Common myeloid progenitor, CD34-positive (primary cell): ENCODE data around the gene GRIN2D.

ENCODE experiments used
- CTCF ChIA-PET: fragments of 350-600 bp; sonication (Branson Sonifier 250); formaldehyde crosslinking; loops from one replicate; lab custom pipeline; 2021; ENCODE audit warnings: antibody characterized with exemption; lab: Charles Lee
- POLR2A ChIA-PET: fragments of 350-600 bp; sonication (Branson Sonifier 250); formaldehyde crosslinking; loops from one replicate; lab custom pipeline; 2021; ENCODE audit warnings: antibody characterized with exemption; lab: Charles Lee
- DNase-seq, 3 donors: peaks; one replicate each; pipeline versions ENCODE4 v3.0.0 to v3.0.0-alpha.2; 2013
- H3K27ac ChIP-seq, 2 experiments: 1 replicate in 1 of 2; 2 replicates in 1 of 2; pipeline ENCODE4 v1.7.0; 2013; ENCODE audit warnings: inconsistent platforms in 2 of 2, low read length in 2 of 2, mild to moderate bottlenecking in 2 of 2, low read depth in 1 of 2, moderate library complexity in 1 of 2; ENCODE audit not compliant: severe bottlenecking in 2 of 2, insufficient read depth in 1 of 2, poor library complexity in 1 of 2
- H3K27me3 ChIP-seq, 5 experiments: replicated peaks in 2 of 5; 1 replicate in 3 of 5; 2 replicates in 2 of 5; pipeline versions ENCODE4 v1.6.1 to v1.7.0; 2013; ENCODE audit warnings: low read length in 4 of 5, mild to moderate bottlenecking in 2 of 5, moderate library complexity in 2 of 5, inconsistent platforms in 1 of 5; ENCODE audit not compliant: insufficient read depth in 5 of 5, control insufficient read depth in 4 of 5
- H3K36me3 ChIP-seq, 4 experiments: 1 replicate in 2 of 4; 2 replicates in 2 of 4; pipeline versions ENCODE4 v1.6.1 to v1.7.0; 2013; ENCODE audit warnings: low read length in 3 of 4, control low read depth in 1 of 4, mild to moderate bottlenecking in 1 of 4; ENCODE audit not compliant: control insufficient read depth in 4 of 4, insufficient read depth in 4 of 4
- H3K4me1 ChIP-seq, 4 experiments: 1 replicate in 3 of 4; 2 replicates in 1 of 4; pipeline versions ENCODE4 v1.6.1 to v1.7.1; 2013; ENCODE audit warnings: low read length in 3 of 4, mild to moderate bottlenecking in 3 of 4, control low read depth in 1 of 4, inconsistent platforms in 1 of 4, moderate library complexity in 1 of 4; ENCODE audit not compliant: control insufficient read depth in 4 of 4, insufficient read depth in 4 of 4; ENCODE audit errors: control extremely low read depth in 1 of 4
- H3K4me3 ChIP-seq, 7 experiments: 1 replicate in 4 of 7; 2 replicates in 3 of 7; pipeline versions ENCODE4 v1.5.1 to v1.7.0; 2013; ENCODE audit warnings: mild to moderate bottlenecking in 7 of 7, low read length in 6 of 7, moderate library complexity in 6 of 7, inconsistent platforms in 2 of 7, low read depth in 2 of 7, control low read depth in 1 of 7; ENCODE audit not compliant: insufficient read depth in 4 of 7, control insufficient read depth in 1 of 7; ENCODE audit errors: extremely low read depth in 1 of 7
- H3K9me3 ChIP-seq, 5 experiments: 1 replicate in 4 of 5; 2 replicates in 1 of 5; pipeline versions ENCODE4 v1.6.1 to v1.7.1; 2013; ENCODE audit warnings: low read length in 4 of 5, mild to moderate bottlenecking in 2 of 5, inconsistent platforms in 1 of 5, low read depth in 1 of 5, moderate library complexity in 1 of 5; ENCODE audit not compliant: control insufficient read depth in 4 of 5, insufficient read depth in 2 of 5; ENCODE audit errors: control extremely low read depth in 1 of 5
- WGBS: methylation state at CpG from one replicate; pipeline ENCODE4 v1.1.5; 2013; ENCODE audit not compliant: insufficient coverage; 5-methylcytosine and 5-hydroxymethylcytosine counted together

The GRIN2D gene

GRCh38 chr19:48381178-48381950 is 12.1 kb upstream of the GRIN2D start:
- no peak for DNase-seq
- no peaks in the 10 kb centered on the region for H3K27me3 ChIP-seq
- ChIA-PET CTCF (interaction anchor here (0.9 kb wide), 1 partner anchor 47 kb away, joined by 4 read pairs; no protein-coding TSS in a partner anchor), POLR2A (interaction anchor here (0.6 kb wide), 1 partner anchor 193 kb away, joined by 3 read pairs; no protein-coding TSS in a partner anchor)
- H3K36me3 ChIP-seq: peaks cover 2 to 42% (median 38%) of the 10 kb centered on the region in 4 experiments
- H3K9me3 ChIP-seq: no peaks in the 10 kb centered on the region
- 100% methylated on average over 8 of the region's 11 CpGs for WGBS
- no peak overlapping the region for H3K4me3 ChIP-seq
- no peaks in the 10 kb centered on the region for H3K4me1 ChIP-seq
- H3K27ac ChIP-seq: no peak overlapping the region

- WGBS: 80% methylated on average over 8 of the region's 8 CpGs
- ChIA-PET POLR2A (no interaction called here), CTCF (interaction anchor here (0.7 kb wide), 1 partner anchor 1753 kb away, joined by 3 read pairs; no protein-coding TSS in a partner anchor)
- Histone ChIP-seq H3K27ac (no peak overlapping the region), H3K4me1 (no peaks in the 10 kb centered on the region), H3K9me3 (no peaks in the 10 kb centered on the region), H3K36me3 (peaks cover 2 to 46% (median 44%) of the 10 kb centered on the region in 4 experiments), H3K27me3 (no peaks in the 10 kb centered on the region), H3K4me3 (no peak overlapping the region)
- no peak for DNase-seq
These were observed 11.2 kb upstream of the GRIN2D start for GRCh38 chr19:48382286-48382685.

DNA sequence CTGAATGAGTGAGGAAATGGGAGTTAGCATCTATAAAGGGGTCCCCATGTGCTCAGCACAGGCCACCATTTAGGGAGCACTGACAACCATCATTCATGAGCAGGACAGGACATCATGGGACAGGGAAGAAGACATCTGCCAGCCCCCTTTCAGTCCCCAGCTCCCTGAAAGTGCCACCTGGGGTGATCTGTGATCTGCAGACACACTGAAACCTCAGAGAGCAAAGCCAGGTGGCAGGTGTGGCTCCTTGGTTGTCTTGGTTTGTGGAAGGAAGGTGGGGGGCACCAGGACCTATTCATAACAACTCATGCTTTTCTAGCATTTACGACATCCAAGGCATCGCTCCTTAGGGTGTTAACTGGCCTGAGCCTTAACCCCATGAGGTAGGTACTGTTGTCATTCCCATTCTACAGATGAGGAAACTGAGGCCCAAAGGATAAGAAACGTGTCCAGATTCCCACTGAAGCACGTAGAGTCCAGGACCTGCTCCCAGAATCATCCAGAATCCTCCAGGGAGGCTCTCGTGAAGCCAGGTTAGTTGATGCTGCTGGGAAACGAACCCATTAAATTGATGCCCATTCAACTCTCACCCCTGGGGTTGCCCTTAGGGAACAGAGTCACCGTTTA is 7.9 kb upstream of the GRIN2D start:
- POLR2A ChIA-PET: no interaction called here
- H3K36me3 ChIP-seq: peaks cover 9 to 63% (median 56%) of the 10 kb centered on the region in 4 experiments
- 95% methylated on average over 7 of the region's 7 CpGs for WGBS

GRCh38 chr19:48386981-48387380 is 6.5 kb upstream of the GRIN2D start:
- no peaks in the 10 kb centered on the region for H3K27me3 ChIP-seq
- no peak overlapping the region for H3K27ac ChIP-seq
- peaks cover 0 to 16% (median 12%) of the 10 kb centered on the region in 4 experiments for H3K4me1 ChIP-seq
- ChIA-PET CTCF (interaction anchor here (0.6 kb wide), 1 partner anchor 46 kb away, joined by 3 read pairs; no protein-coding TSS in a partner anchor), POLR2A (no interaction called here)
- WGBS: 100% methylated on average over 1 of the region's 3 CpGs
- H3K4me3 ChIP-seq: no peak overlapping the region
- no peak for DNase-seq
- no peaks in the 10 kb centered on the region for H3K9me3 ChIP-seq
- H3K36me3 ChIP-seq: peaks cover 8 to 58% (median 51%) of the 10 kb centered on the region in 4 experiments

More for the DNA sequence above, 7.9 kb upstream of the GRIN2D start:
- CTCF ChIA-PET: no interaction called here
- Histone ChIP-seq H3K9me3 (no peaks in the 10 kb centered on the region), H3K4me3 (no peak overlapping the region), H3K27me3 (no peaks in the 10 kb centered on the region), H3K27ac (no peak overlapping the region), H3K4me1 (peaks cover 0 to 9% (median 7%) of the 10 kb centered on the region in 4 experiments)
- no peak for DNase-seq

DNA sequence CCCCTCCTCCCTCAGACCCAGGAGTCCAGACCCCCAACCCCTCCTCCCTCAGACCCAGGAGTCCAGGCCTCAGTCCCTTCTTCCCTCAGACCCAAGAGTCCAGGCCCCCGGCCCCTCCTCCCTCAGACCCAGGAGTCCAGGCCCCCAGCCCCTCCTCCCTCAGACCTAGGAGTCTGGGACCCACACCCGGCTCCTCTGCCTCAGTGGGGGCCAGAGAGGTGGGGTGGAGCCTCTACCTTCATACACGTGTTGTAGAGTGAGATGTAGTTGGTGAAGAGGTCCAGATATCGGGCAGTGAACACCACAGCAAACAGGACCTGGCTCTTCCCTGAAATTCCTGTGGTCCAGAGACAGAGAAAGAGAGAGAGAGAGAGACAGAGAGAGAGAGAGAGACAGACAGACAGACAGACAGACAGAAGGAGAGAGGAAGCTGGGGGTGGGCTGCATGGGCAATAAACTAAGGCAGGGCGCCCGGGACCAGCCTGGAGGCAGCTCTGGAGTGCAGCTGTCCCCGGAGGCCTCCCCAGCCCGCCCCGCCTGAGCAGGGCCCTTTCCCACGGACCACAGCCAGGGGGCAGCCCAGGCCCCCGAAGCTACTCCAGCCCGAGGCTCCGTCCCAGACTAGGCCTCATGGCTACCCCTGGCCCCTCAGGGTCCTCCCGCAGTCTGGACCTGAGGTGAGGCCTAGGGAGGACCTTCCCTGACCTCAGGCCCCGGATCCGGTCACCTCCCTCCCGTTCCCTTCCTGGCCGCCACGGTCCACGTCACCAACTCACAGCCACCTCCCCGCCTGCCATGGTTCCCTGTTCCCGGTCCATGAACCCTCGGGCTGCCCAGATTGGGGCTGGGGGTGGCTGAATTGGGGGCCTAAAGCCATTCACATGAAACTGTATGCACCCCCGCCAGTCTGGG is 3.0 kb upstream of the GRIN2D start:
- ChIA-PET CTCF (interaction anchor here (0.9 to 2.2 kb wide), 16 partner anchors 10 to 103 kb away, joined by 3 to 14 read pairs (median 4); partner anchors contain the start of genes SYNGR4 and TMEM143), POLR2A (interaction anchor here (1.0 kb wide), 2 partner anchors 53 to 65 kb away, joined by 3 read pairs; partner anchors contain the start of gene EMP3)
- H3K4me3 ChIP-seq: peak overlapping the region; percentile 77 to 96 (median 86)
- peak; percentile 67 to 84 (median 81) for DNase-seq
- 0% methylated on average over 15 of the region's 24 CpGs for WGBS
- H3K27me3 ChIP-seq: peaks cover 0 to 31% (median 10%) of the 10 kb centered on the region in 5 experiments
- H3K36me3 ChIP-seq: peaks cover 8 to 27% (median 25%) of the 10 kb centered on the region in 4 experiments
- H3K4me1 ChIP-seq: peaks cover 0 to 35% (median 27%) of the 10 kb centered on the region in 4 experiments
- peak overlapping the region; percentile 92 to 97 for H3K27ac ChIP-seq
- H3K9me3 ChIP-seq: no peaks in the 10 kb centered on the region
